Transverse colon (tissue), 4 donors: ENCODE data around the gene PACSIN2. TPM values are rescaled to one million over a fixed set of nuclear protein-coding genes. Genes with fewer than 3 reads are reported as not detected.

ENCODE experiments used
- DNase-seq: peaks from one replicate; pipeline ENCODE4 v3.0.0-alpha.2; 2019
- H3K27ac ChIP-seq, 4 donors: fragments of 200-600 bp; sonication (generic); 2 replicates each; pipeline ENCODE4 v1.5.1; 2016 to 2018; ENCODE audit warnings: inconsistent platforms in 4 of 4
- H3K27me3 ChIP-seq: fragments of 200-600 bp; sonication (generic); 2 replicates; pipeline ENCODE4 v1.5.1; 2017; ENCODE audit warnings: inconsistent platforms
- H3K36me3 ChIP-seq, 4 donors: fragments of 200-600 bp; sonication (generic); 2 replicates each; pipeline ENCODE4 v1.5.1; 2017 to 2019; ENCODE audit warnings: inconsistent platforms in 4 of 4
- H3K4me1 ChIP-seq, 4 donors: fragments of 200-600 bp; sonication (generic); 2 replicates each; pipeline ENCODE4 v1.5.1; 2017 to 2020; ENCODE audit warnings: inconsistent platforms in 4 of 4
- H3K4me3 ChIP-seq, 4 donors: fragments of 200-600 bp; sonication (generic); 1 replicate in 1 of 4; 2 replicates in 3 of 4; pipeline versions ENCODE4 v1.5.1 to v1.6.1; 2017 to 2019; ENCODE audit warnings: inconsistent platforms in 4 of 4
- H3K9me3 ChIP-seq, 2 donors: fragments of 200-600 bp; sonication (generic); 2 replicates each; pipeline ENCODE4 v1.5.1; 2017 to 2019; ENCODE audit warnings: inconsistent platforms in 2 of 2
- CTCF ChIP-seq, 5 experiments: fragments of 200-600 bp in 3 of 5; fragments of 450-650 bp in 2 of 5; sonication (generic) in 3 of 5; IDR thresholded peaks; 1 replicate in 2 of 5; 2 replicates in 3 of 5; pipeline ENCODE4 v1.5.1; 2016 to 2017; ENCODE audit warnings: antibody characterized with exemption in 5 of 5, inconsistent platforms in 3 of 5, mild to moderate bottlenecking in 2 of 5, moderate library complexity in 1 of 5
- EP300 ChIP-seq: sonication (generic); formaldehyde crosslinking; IDR thresholded peaks from one replicate; pipeline ENCODE4 v1.6.1; 2017; ENCODE audit warnings: antibody characterized with exemption, low read depth
- POLR2A ChIP-seq: fragments of 450-650 bp; IDR thresholded peaks from one replicate; pipeline ENCODE4 v1.6.1; 2016; ENCODE audit warnings: antibody characterized with exemption, mild to moderate bottlenecking, moderate library complexity
- POLR2AphosphoS5 ChIP-seq, 3 donors: sonication (generic); formaldehyde crosslinking; IDR thresholded peaks; one replicate each; pipeline ENCODE4 v1.6.1; 2016; ENCODE audit warnings: antibody characterized with exemption in 3 of 3
- WGBS, 2 donors: methylation state at CpG; one replicate each; pipeline ENCODE4 v1.1.5; 2018; ENCODE audit warnings: low coverage in 1 of 2; 5-methylcytosine and 5-hydroxymethylcytosine counted together
- in situ Hi-C, 4 donors: fragments of 200-750 bp; cut with MboI; loops; one replicate each; pipeline versions ENCODE4 v1.15.0 to v1.15.1; 2017; ENCODE audit warnings: low sequenced_read_pairs in 3 of 4, low pct_ligation_motif_present in 1 of 4, low pct_unique_long_range_greater_than_20kb in 1 of 4
- intact Hi-C: fragments of 100-400 bp; cut with DNase I; formaldehyde crosslinking; loops from one replicate; pipeline ENCODE4 v1.15.1; 2023; ENCODE audit warnings: low total_unique reads
- total RNA-seq, 4 donors: library from RNA; depleted of rRNA; stranded (reverse); fragments of >200 nt; gene quantifications; one replicate each; pipeline ENCODE4 v1.1.0, GENCODE V29; 2016

PACSIN2 gene
- total RNA-seq, 4 donors from 2014 or later: 53.9 to 250 (median 198) TPM

GRCh38 chr22:43004362-43005035 is 10.4 kb downstream of the PACSIN2 start:
- peak overlapping the region; percentile 72 to 86 (median 82) for H3K27ac ChIP-seq
- H3K4me1 ChIP-seq: peaks cover 58 to 95% (median 79%) of the 10 kb centered on the region in 4 donors
- peak; percentile 64 for DNase-seq
- 51 to 85% methylated on average over 5 to 13 of the region's 13 CpGs for WGBS, 2 donors
- peak in 2 of 3 donors; percentile 8 to 39 for TF ChIP-seq POLR2AphosphoS5 (IDR thresholded peaks at IDR 0.05)
- no peak for TF ChIP-seq EP300
- H3K4me3 ChIP-seq: no peak overlapping the region
- H3K27me3 ChIP-seq: no peaks in the 10 kb centered on the region
- in situ Hi-C loops: no loop called here
- intact Hi-C loops: no loop called here
- no peaks in the 10 kb centered on the region for H3K36me3 ChIP-seq
- no peaks in the 10 kb centered on the region for H3K9me3 ChIP-seq

- WGBS, 2 donors: 54 to 60% methylated on average over 4 to 5 of the region's 5 CpGs
- Histone ChIP-seq H3K4me1 (peaks cover 43 to 87% (median 68%) of the 10 kb centered on the region in 4 donors), H3K9me3 (no peaks in the 10 kb centered on the region), H3K4me3 (no peak overlapping the region), H3K36me3 (no peaks in the 10 kb centered on the region), H3K27me3 (no peaks in the 10 kb centered on the region), H3K27ac (peak overlapping the region; percentile 42 to 81 (median 63))
- DNase-seq: no peak
- intact Hi-C loops (no loop called here), in situ Hi-C loops (no loop called here)
- no peak for TF ChIP-seq EP300
- TF ChIP-seq POLR2A: no peak
- TF ChIP-seq POLR2AphosphoS5 (IDR thresholded peaks at IDR 0.05): no peak
- TF ChIP-seq CTCF (IDR thresholded peaks at IDR 0.05): no peak
Measured at GRCh38 chr22:43002202-43002586, 12.8 kb downstream of the PACSIN2 start.

GRCh38 chr22:43001271-43002201 is 13.4 kb downstream of the PACSIN2 start:
- no peak overlapping the region for H3K4me3 ChIP-seq
- H3K36me3 ChIP-seq: no peaks in the 10 kb centered on the region
- intact Hi-C loops: no loop called here
- H3K9me3 ChIP-seq: no peaks in the 10 kb centered on the region
- in situ Hi-C loops: no loop called here
- peaks cover 49 to 87% (median 69%) of the 10 kb centered on the region in 4 donors for H3K4me1 ChIP-seq
- peak overlapping the region; percentile 42 to 69 (median 58) for H3K27ac ChIP-seq
- TF ChIP-seq POLR2A (no peak), CTCF (IDR thresholded peaks at IDR 0.05) (no peak), EP300 (no peak), POLR2AphosphoS5 (IDR thresholded peaks at IDR 0.05) (no peak)
- H3K27me3 ChIP-seq: no peaks in the 10 kb centered on the region
- WGBS, 2 donors: 63% methylated on average over 2 of the region's 3 CpGs; no CpG with 5 or more reads in 1 of the 2 donors
- DNase-seq: no peak

GRCh38 chr22:43000441-43001175 is 14.3 kb downstream of the PACSIN2 start:
- peak overlapping the region; percentile 42 to 69 (median 58) for H3K27ac ChIP-seq
- TF ChIP-seq CTCF (IDR thresholded peaks at IDR 0.05) (no peak), POLR2AphosphoS5 (IDR thresholded peaks at IDR 0.05) (no peak), EP300 (no peak), POLR2A (no peak)
- 63 to 66% methylated on average over 6 to 8 of the region's 8 CpGs for WGBS, 2 donors
- in situ Hi-C loops (no loop called here), intact Hi-C loops (no loop called here)
- no peaks in the 10 kb centered on the region for H3K27me3 ChIP-seq
- H3K4me1 ChIP-seq: peaks cover 50 to 87% (median 75%) of the 10 kb centered on the region in 4 donors
- H3K4me3 ChIP-seq: no peak overlapping the region
- no peak for DNase-seq
- no peaks in the 10 kb centered on the region for H3K36me3 ChIP-seq
- H3K9me3 ChIP-seq: no peaks in the 10 kb centered on the region
